Measurements from ENCODE around the gene DNAI4. TPM values are rescaled to one million over a fixed set of nuclear protein-coding genes. Genes with fewer than 3 reads are reported as not detected.

DNAI4 gene
- total and polyA plus RNA-seq, 2 of the 8 experiments (the other 6 are each of a cell fraction or from before 2014, with no cell fraction given), result 0.32 to 2.1 TPM

- Histone ChIP-seq H3K27ac (ENCODE audit: low read depth, low read length) (no peak overlapping the region), H3K4me1 (replicated peaks in 1 of 4; ENCODE audit: control insufficient read depth in 3 of 4, insufficient read depth in 4 of 4, low read length in 3 of 4) (no peaks in the 10 kb centered on the region), H3K9ac (replicated peaks in 1 of 4; ENCODE audit: extremely low read depth in 1 of 4, low read depth in 3 of 4, low read length in 3 of 4) (no peak overlapping the region), H2BK20ac (ENCODE audit: low read length) (no peak overlapping the region), H2AK5ac (ENCODE audit: low read depth, low read length) (no peak overlapping the region), H3K4me3 (ENCODE audit: extremely low read depth in 1 of 4, insufficient read depth in 2 of 4, low read depth in 3 of 4, low read length in 4 of 4) (no peak overlapping the region), H3K27me3 (replicated peaks in 1 of 4; ENCODE audit: control insufficient read depth in 3 of 4, extremely low read depth in 1 of 4, insufficient read depth in 3 of 4, low read length in 3 of 4) (no peaks in the 10 kb centered on the region), H4K20me1 (replicated peaks in 1 of 2; ENCODE audit: control insufficient read depth in 1 of 2, insufficient read depth in 2 of 2, low read length in 2 of 2) (no peaks in the 10 kb centered on the region), H3K4me2 (ENCODE audit: insufficient read depth in 1 of 2, low read depth in 2 of 2, low read length in 2 of 2) (no peak overlapping the region), H2BK15ac (ENCODE audit: low read length) (no peak overlapping the region), H4K8ac (ENCODE audit: extremely low read depth, insufficient read depth, low read length) (no peak overlapping the region), H3K18ac (ENCODE audit: extremely low read depth, low read length) (no peak overlapping the region), H3K9me3 (ENCODE audit: insufficient read depth in 2 of 2, low read depth in 1 of 2, low read length in 1 of 2) (no peaks in the 10 kb centered on the region), H2AFZ (ENCODE audit: low read length) (no peak overlapping the region), H2BK12ac (ENCODE audit: low read depth, low read length) (no peak overlapping the region), H3K79me1 (ENCODE audit: low read depth, low read length) (no peaks in the 10 kb centered on the region), H3K79me2 (ENCODE audit: control insufficient read depth in 1 of 2, insufficient read depth in 2 of 2, low read length in 2 of 2) (no peaks in the 10 kb centered on the region), H3K4ac (replicated peaks; ENCODE audit: insufficient read length, low read depth, low read length) (no peak overlapping the region), H2BK120ac (replicated peaks; ENCODE audit: low read depth, low read length) (no peak overlapping the region), H4K5ac (ENCODE audit: insufficient read length, low read depth, low read length) (no peak overlapping the region), H3K23ac (ENCODE audit: insufficient read length) (no peak overlapping the region), H3K56ac (replicated peaks; ENCODE audit: insufficient read length, low read depth, low read length) (no peak overlapping the region), H4K91ac (replicated peaks; ENCODE audit: insufficient read length, low read length) (no peak overlapping the region), H3K14ac (ENCODE audit: insufficient read length) (no peak overlapping the region), H3K23me2 (ENCODE audit: low read depth, low read length) (no peaks in the 10 kb centered on the region), H2BK5ac (ENCODE audit: low read depth, low read length) (no peak overlapping the region), H3K36me3 (ENCODE audit: control insufficient read depth in 2 of 4, insufficient read depth in 4 of 4, low read length in 3 of 4) (no peaks in the 10 kb centered on the region)
- ChIA-PET POLR2A (ENCODE audit: partially characterized antibody) (no interaction called here), CTCF (ENCODE audit: partially characterized antibody) (no interaction called here)
- TF ChIP-seq SAP30 (IDR thresholded peaks at IDR 0.05; ENCODE audit: insufficient read depth, insufficient replicate concordance, low read length) (no peak), RNF2 (IDR thresholded peaks at IDR 0.05; ENCODE audit: borderline replicate concordance, low read depth, low read length, missing control alignments, poor library complexity, severe bottlenecking) (no peak), RAD21 (IDR thresholded peaks at IDR 0.05 in 1 of 2, conservative IDR thresholded peaks at IDR 0.05 in 1 of 2; ENCODE audit: low read depth in 2 of 2, low read length in 2 of 2) (no peak), TAF7 (optimal IDR thresholded peaks at IDR 0.05; ENCODE audit: borderline replicate concordance, low read depth, low read length) (no peak), GABPA (IDR thresholded peaks at IDR 0.05; ENCODE audit: borderline replicate concordance, insufficient read depth, low read length) (no peak), HDAC6 (IDR thresholded peaks at IDR 0.05; ENCODE audit: low read depth, low read length) (no peak), RXRA (IDR thresholded peaks at IDR 0.05; ENCODE audit: insufficient read depth, low read depth, low read length) (no peak), SIX5 (IDR thresholded peaks at IDR 0.05; ENCODE audit: low read depth, low read length) (no peak), POLR2AphosphoS5 (IDR thresholded peaks at IDR 0.05; ENCODE audit: low read depth, low read length) (no peak), SIRT6 (IDR thresholded peaks at IDR 0.05; ENCODE audit: low read length) (no peak), EZH2 (IDR thresholded peaks at IDR 0.05; ENCODE audit: low read depth, low read length, severe bottlenecking) (no peak)
- DNase-seq (ENCODE audit: low read depth in 1 of 2, low spot score in 2 of 2), result no peak
- FAIRE-seq, result no peak
- 87% methylated on average over 3 of the region's 3 CpGs; no CpG with 5 or more reads in 1 of the 2 experiments for WGBS, 2 experiments (ENCODE audit: extremely low coverage in 1 of 2, insufficient coverage in 1 of 2, insufficient read length in 1 of 2, insufficient replicate concordance in 2 of 2, low coverage in 1 of 2, low lambda C conversion rate in 2 of 2, missing lambda C conversion rate in 1 of 2)
Observed at GRCh38 chr1:66893712-66894111, 30.9 kb downstream of the DNAI4 start.

Data from H1 (cell line).